OCI-LY1 (cell line): ENCODE data around the gene TECR.

Experiments used
- EZH2 ChIP-seq: fragments of 200-600 bp; sonication (generic), shearing (Covaris generic); IDR thresholded peaks from 2 replicates; pipeline ENCODE4 v1.8.0; 2017; ENCODE audit warnings: borderline replicate concordance, mixed run types, mild to moderate bottlenecking, antibody characterized with exemption, low read length, moderate library complexity, mixed read lengths
- TF ChIP-seq, protein P1 (sequence below): fragments of 200-600 bp; sonication (generic), shearing (Covaris generic); IDR thresholded peaks from 2 replicates; pipeline ENCODE4 v1.5.1; 2017; ENCODE audit warnings: mild to moderate bottlenecking, antibody characterized with exemption, low read length, moderate library complexity, mixed read lengths

DNA sequence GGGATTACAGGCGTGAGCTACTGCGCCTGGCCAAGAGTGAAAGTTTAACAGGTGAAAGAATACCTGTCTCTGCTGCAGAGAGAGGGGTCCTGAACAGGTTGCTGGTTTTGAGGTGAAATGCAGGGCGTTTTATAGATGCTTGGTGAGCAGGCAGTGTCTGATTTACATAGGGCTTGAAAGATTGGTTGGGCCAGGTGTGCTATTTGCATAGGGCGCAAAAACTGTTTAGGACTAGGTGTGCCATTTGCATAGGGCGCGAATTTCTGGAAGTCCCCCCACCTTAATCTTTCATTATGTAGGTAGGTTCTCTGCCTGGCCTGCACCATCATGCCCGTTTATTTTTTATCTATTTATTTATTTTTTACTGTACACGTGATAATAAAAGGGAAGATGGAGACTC is 47.0 kb downstream of the TECR start:
- TF ChIP-seq EZH2: no peak
- TF ChIP-seq, protein P1, sequence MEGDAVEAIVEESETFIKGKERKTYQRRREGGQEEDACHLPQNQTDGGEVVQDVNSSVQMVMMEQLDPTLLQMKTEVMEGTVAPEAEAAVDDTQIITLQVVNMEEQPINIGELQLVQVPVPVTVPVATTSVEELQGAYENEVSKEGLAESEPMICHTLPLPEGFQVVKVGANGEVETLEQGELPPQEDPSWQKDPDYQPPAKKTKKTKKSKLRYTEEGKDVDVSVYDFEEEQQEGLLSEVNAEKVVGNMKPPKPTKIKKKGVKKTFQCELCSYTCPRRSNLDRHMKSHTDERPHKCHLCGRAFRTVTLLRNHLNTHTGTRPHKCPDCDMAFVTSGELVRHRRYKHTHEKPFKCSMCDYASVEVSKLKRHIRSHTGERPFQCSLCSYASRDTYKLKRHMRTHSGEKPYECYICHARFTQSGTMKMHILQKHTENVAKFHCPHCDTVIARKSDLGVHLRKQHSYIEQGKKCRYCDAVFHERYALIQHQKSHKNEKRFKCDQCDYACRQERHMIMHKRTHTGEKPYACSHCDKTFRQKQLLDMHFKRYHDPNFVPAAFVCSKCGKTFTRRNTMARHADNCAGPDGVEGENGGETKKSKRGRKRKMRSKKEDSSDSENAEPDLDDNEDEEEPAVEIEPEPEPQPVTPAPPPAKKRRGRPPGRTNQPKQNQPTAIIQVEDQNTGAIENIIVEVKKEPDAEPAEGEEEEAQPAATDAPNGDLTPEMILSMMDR: no peak
